HepG2 (cell line): ENCODE measurements around the gene HLF. TPM values are rescaled to one million over a fixed set of nuclear protein-coding genes. Genes with fewer than 3 reads are reported as not detected.

ENCODE experiments used
- ATM ChIP-seq: fragments of 450-650 bp; IDR thresholded peaks from 2 replicates; pipeline ENCODE4 v1.7.1; 2017; ENCODE audit warnings: mild to moderate bottlenecking, borderline replicate concordance
- FIP1L1 ChIP-seq: fragments of 200-400 bp; formaldehyde crosslinking; IDR thresholded peaks from 2 replicates; pipeline ENCODE4 v1.6.1; 2018; ENCODE audit warnings: low read depth, mild to moderate bottlenecking, low read length, moderate library complexity, borderline replicate concordance; ENCODE audit not compliant: insufficient read depth
- FOXO1 ChIP-seq: sonication (generic); formaldehyde crosslinking; IDR thresholded peaks from 2 replicates; pipeline ENCODE4 v1.4.0; 2020; ENCODE audit warnings: missing genetic modification reagents
- JUND ChIP-seq: sonication (generic); formaldehyde crosslinking; IDR thresholded peaks from 2 replicates; pipeline ENCODE4 v1.8.0; 2022; ENCODE audit warnings: mild to moderate bottlenecking, missing genetic modification reagents
- KAT7 ChIP-seq: IDR thresholded peaks from 2 replicates; pipeline ENCODE4 v1.6.1; 2018; ENCODE audit warnings: borderline replicate concordance, missing compliant biosample characterization
- NCOR1 ChIP-seq: fragments of 200-600 bp; sonication (generic); IDR thresholded peaks from 2 replicates; pipeline ENCODE4 v1.7.0; 2017; ENCODE audit warnings: antibody characterized with exemption, low read length, borderline replicate concordance
- NFE2L2 ChIP-seq: fragments of 150-350 bp; IDR thresholded peaks from 2 replicates; pipeline ENCODE4 v1.6.1; 2014; ENCODE audit warnings: low read length
- NR1H2 ChIP-seq: sonication (generic); formaldehyde crosslinking; IDR thresholded peaks from 2 replicates; pipeline ENCODE4 v1.8.1; 2022; ENCODE audit warnings: low read depth, missing genetic modification reagents, borderline replicate concordance
- PRPF4 ChIP-seq: fragments of 200-400 bp; formaldehyde crosslinking; IDR thresholded peaks from 2 replicates; pipeline ENCODE4 v1.6.1; 2016; ENCODE audit warnings: low read length, low read depth; ENCODE audit not compliant: poor library complexity, severe bottlenecking
- RARA ChIP-seq: IDR thresholded peaks from 2 replicates; pipeline ENCODE4 v1.6.1; 2016; ENCODE audit warnings: missing genetic modification reagents, missing compliant biosample characterization
- RNF2 ChIP-seq: fragments of 450-650 bp; conservative IDR thresholded peaks from 2 replicates; pipeline ENCODE4 v1.6.1; 2016; ENCODE audit warnings: low read depth
- SIX4 ChIP-seq: sonication (generic); formaldehyde crosslinking; IDR thresholded peaks from 2 replicates; pipeline ENCODE4 v1.4.0; 2020; ENCODE audit warnings: missing genetic modification reagents
- SRSF9 ChIP-seq: fragments of 200-400 bp; formaldehyde crosslinking; IDR thresholded peaks from 2 replicates; pipeline ENCODE4 v1.6.1; 2018; ENCODE audit warnings: borderline replicate concordance, mild to moderate bottlenecking, low read depth, low read length; ENCODE audit not compliant: insufficient read depth, poor library complexity, severe bottlenecking
- ZBTB7B ChIP-seq: sonication (generic); formaldehyde crosslinking; IDR thresholded peaks from 2 replicates; pipeline ENCODE4 v1.4.0; 2020; ENCODE audit warnings: missing genetic modification reagents
- ZMYM4 ChIP-seq: sonication (generic); formaldehyde crosslinking; IDR thresholded peaks from 2 replicates; pipeline ENCODE4 v1.8.1; 2023; ENCODE audit warnings: mild to moderate bottlenecking, missing genetic modification reagents
- ZNF263 ChIP-seq: sonication (generic); formaldehyde crosslinking; IDR thresholded peaks from 2 replicates; pipeline ENCODE4 v1.4.0; 2020; ENCODE audit warnings: missing genetic modification reagents
- ZNF292 ChIP-seq: sonication (generic); formaldehyde crosslinking; IDR thresholded peaks from 2 replicates; pipeline ENCODE4 v1.8.1; 2022; ENCODE audit warnings: mild to moderate bottlenecking, low read depth, missing genetic modification reagents, borderline replicate concordance
- ZNF605 ChIP-seq: sonication (generic); formaldehyde crosslinking; IDR thresholded peaks from 2 replicates; pipeline ENCODE4 v1.8.0; 2022; ENCODE audit warnings: mild to moderate bottlenecking, missing genetic modification reagents
- ZNF83 ChIP-seq: sonication (generic); formaldehyde crosslinking; IDR thresholded peaks from 2 replicates; pipeline ENCODE4 v1.4.0; 2020; ENCODE audit warnings: missing genetic modification reagents, mild to moderate bottlenecking, borderline replicate concordance
- ZSCAN20 ChIP-seq: sonication (generic); formaldehyde crosslinking; IDR thresholded peaks from 2 replicates; pipeline ENCODE4 v1.4.0; 2020; ENCODE audit warnings: missing genetic modification reagents, mild to moderate bottlenecking, borderline replicate concordance
- ZSCAN31 ChIP-seq: sonication (generic); formaldehyde crosslinking; IDR thresholded peaks from 2 replicates; pipeline ENCODE4 v1.5.0; 2020; ENCODE audit warnings: low read depth, mild to moderate bottlenecking, missing genetic modification reagents
- polyA plus RNA-seq, 8 experiments: library from polyadenylated mRNA; depleted of rRNA in 3 of 8; stranded (reverse) in 7 of 8; unstranded in 1 of 8; fragments of >200 nt; fragmentation: Illumina TruSeq in 4 of 8; extraction: Trizol in 4 of 8; gene quantifications; 2 replicates each; pipeline versions ENCODE4 v1.2.1 to v1.2.3, GENCODE V29; 2011 to 2016; ENCODE audit warnings: low read depth in 4 of 8, missing spikeins in 1 of 8, mixed read lengths in 1 of 8; ENCODE audit not compliant: insufficient read depth in 1 of 8
- total RNA-seq, 5 experiments: library from RNA; depleted of rRNA; stranded (reverse); fragments of >200 nt; fragmentation: Illumina TruSeq; extraction: Trizol; gene quantifications; 2 replicates each; pipeline ENCODE4 v1.2.3, GENCODE V29; 2016; ENCODE audit warnings: low read depth in 1 of 5
- TF ChIP-seq, protein P1 (sequence below), 2 experiments: sonication (generic) in 1 of 2; formaldehyde crosslinking in 1 of 2; IDR thresholded peaks; 2 replicates each; pipeline versions ENCODE4 v1.5.1 to v1.6.1; 2011 to 2020; ENCODE audit warnings: borderline replicate concordance in 1 of 2, low read depth in 1 of 2, low read length in 1 of 2, mild to moderate bottlenecking in 1 of 2, missing genetic modification reagents in 1 of 2, moderate library complexity in 1 of 2
- TF ChIP-seq, protein P2 (sequence below): sonication (generic); formaldehyde crosslinking; IDR thresholded peaks from 2 replicates; pipeline ENCODE4 v1.8.1; 2023; ENCODE audit warnings: mild to moderate bottlenecking, missing genetic modification reagents, borderline replicate concordance
- TF ChIP-seq, protein P3 (sequence below): sonication (generic); formaldehyde crosslinking; IDR thresholded peaks from 2 replicates; pipeline ENCODE4 v1.4.0; 2020; ENCODE audit warnings: low read depth, missing genetic modification reagents

HLF gene
- total and polyA plus RNA-seq, 2 of the 13 experiments (the other 11 are each of a cell fraction or from before 2014, with no cell fraction given) = 202 to 346 TPM

DNA sequence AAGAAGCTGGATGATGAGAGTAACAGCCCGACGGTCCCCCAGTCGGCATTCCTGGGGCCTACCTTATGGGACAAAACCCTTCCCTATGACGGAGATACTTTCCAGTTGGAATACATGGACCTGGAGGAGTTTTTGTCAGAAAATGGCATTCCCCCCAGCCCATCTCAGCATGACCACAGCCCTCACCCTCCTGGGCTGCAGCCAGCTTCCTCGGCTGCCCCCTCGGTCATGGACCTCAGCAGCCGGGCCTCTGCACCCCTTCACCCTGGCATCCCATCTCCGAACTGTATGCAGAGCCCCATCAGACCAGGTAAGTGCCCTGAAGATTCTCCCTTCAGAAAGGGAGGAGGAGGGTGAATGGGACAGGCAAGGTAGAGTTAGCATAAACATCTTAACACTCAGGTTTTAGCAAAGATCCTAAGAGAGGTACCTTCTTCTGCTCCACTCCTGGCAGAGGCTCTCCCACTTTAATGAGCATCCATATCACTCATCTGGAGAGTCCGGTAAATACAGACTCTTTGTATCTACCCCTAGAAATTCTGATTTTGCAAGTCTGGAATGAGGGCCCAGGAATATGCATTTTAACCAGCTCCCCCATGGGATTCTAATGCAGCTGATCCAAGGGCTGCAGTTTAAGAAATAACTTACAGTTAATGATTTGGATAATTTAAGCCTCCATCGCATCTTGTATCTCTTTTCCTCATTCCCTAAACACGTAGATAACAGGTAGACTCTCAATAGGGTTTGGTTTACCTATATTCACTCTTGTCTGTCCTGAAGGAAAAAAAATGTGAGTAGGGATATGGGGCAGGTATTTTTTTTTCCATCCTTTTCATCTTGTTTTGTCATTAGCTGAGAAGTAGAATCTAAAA, 3.3 kb downstream of the HLF start (continued):
- TF ChIP-seq RARA (CRISPR knock-in tag) (no peak), FIP1L1 (no peak), ZNF605 (CRISPR knock-in tag) (no peak), NR1H2 (CRISPR knock-in tag) (no peak), ZSCAN20 (CRISPR knock-in tag) (peak; percentile 54; the same call in 1 of the 2 replicates), NCOR1 (no peak), RNF2 (no peak), SRSF9 (no peak), ZBTB7B (CRISPR knock-in tag) (no peak), SIX4 (CRISPR knock-in tag) (no peak), NFE2L2 (no peak), ZNF263 (0 out of 2 replicates have a peak, but pooled peaks have one; percentile 5), ATM (no peak), PRPF4 (no peak), ZNF83 (CRISPR knock-in tag) (no peak), FOXO1 (CRISPR knock-in tag) (no peak), KAT7 (CRISPR knock-in tag) (0 out of 2 replicates have a peak, but pooled peaks have one; percentile 5), JUND (CRISPR knock-in tag) (no peak), ZNF292 (no peak), ZSCAN31 (CRISPR knock-in tag) (no peak), ZMYM4 (CRISPR knock-in tag) (no peak; the same call in 1 of the 2 replicates)
- TF ChIP-seq, protein P1, sequence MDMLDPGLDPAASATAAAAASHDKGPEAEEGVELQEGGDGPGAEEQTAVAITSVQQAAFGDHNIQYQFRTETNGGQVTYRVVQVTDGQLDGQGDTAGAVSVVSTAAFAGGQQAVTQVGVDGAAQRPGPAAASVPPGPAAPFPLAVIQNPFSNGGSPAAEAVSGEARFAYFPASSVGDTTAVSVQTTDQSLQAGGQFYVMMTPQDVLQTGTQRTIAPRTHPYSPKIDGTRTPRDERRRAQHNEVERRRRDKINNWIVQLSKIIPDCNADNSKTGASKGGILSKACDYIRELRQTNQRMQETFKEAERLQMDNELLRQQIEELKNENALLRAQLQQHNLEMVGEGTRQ (IDR thresholded peaks at IDR 0.05; ENCODE audit: low read depth, low read length) = no peak
- TF ChIP-seq, protein P1 (CRISPR knock-in tag; IDR thresholded peaks at IDR 0.05; ENCODE audit: borderline replicate concordance) = no peak
- TF ChIP-seq, protein P2, sequence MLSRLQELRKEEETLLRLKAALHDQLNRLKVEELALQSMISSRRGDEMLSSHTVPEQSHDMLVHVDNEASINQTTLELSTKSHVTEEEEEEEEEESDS (CRISPR knock-in tag) = no peak
- TF ChIP-seq, protein P3, sequence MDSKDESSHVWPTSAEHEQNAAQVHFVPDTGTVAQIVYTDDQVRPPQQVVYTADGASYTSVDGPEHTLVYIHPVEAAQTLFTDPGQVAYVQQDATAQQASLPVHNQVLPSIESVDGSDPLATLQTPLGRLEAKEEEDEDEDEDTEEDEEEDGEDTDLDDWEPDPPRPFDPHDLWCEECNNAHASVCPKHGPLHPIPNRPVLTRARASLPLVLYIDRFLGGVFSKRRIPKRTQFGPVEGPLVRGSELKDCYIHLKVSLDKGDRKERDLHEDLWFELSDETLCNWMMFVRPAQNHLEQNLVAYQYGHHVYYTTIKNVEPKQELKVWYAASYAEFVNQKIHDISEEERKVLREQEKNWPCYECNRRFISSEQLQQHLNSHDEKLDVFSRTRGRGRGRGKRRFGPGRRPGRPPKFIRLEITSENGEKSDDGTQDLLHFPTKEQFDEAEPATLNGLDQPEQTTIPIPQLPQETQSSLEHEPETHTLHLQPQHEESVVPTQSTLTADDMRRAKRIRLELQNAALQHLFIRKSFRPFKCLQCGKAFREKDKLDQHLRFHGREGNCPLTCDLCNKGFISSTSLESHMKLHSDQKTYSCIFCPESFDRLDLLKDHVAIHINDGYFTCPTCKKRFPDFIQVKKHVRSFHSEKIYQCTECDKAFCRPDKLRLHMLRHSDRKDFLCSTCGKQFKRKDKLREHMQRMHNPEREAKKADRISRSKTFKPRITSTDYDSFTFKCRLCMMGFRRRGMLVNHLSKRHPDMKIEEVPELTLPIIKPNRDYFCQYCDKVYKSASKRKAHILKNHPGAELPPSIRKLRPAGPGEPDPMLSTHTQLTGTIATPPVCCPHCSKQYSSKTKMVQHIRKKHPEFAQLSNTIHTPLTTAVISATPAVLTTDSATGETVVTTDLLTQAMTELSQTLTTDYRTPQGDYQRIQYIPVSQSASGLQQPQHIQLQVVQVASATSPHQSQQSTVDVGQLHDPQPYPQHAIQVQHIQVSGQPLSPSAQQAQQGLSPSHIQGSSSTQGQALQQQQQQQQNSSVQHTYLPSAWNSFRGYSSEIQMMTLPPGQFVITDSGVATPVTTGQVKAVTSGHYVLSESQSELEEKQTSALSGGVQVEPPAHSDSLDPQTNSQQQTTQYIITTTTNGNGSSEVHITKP (CRISPR knock-in tag) = no peak
